ENCODE measurements around the gene NCOA6.

The NCOA6 gene

GRCh38 chr20:34825530-34826362, at the start of gene NCOA6:
Gene NCOA6, minus strand, starts transcription at chr20:34825651. Its CDS starts 43,296 bp downstream, at chr20:34782355.
- peak; percentile 85 for DNase-seq (ENCODE audit: low spot score)

GRCh38 chr20:34874094-34874654, 48.7 kb upstream of the NCOA6 start:
- peak; percentile 86 for DNase-seq (ENCODE audit: low spot score)

- DNase-seq (ENCODE audit: low spot score) = no peak
Measured at GRCh38 chr20:34873583-34874093, 48.2 kb upstream of the NCOA6 start.

GRCh38 chr20:34872622-34873224, 47.3 kb upstream of the NCOA6 start, which contains the start of gene GGT7:
Gene GGT7, minus strand, starts transcription at chr20:34872856. Its CDS starts 41 bp downstream, at chr20:34872815.
- peak; percentile 80 for DNase-seq (ENCODE audit: low spot score)

- peak; percentile 50 for DNase-seq (ENCODE audit: low spot score)
Measured at GRCh38 chr20:34871966-34872621, 46.6 kb upstream of the NCOA6 start.

GRCh38 chr20:34871320-34871926, 46.0 kb upstream of the NCOA6 start:
- DNase-seq (ENCODE audit: low spot score) = peak; percentile 82

- DNase-seq (ENCODE audit: low spot score) = no peak
Measured at GRCh38 chr20:34864216-34864615, 38.8 kb upstream of the NCOA6 start.

GRCh38 chr20:34863421-34863965, 38.0 kb upstream of the NCOA6 start:
- DNase-seq (ENCODE audit: low spot score) = no peak

GRCh38 chr20:34862724-34863123, 37.3 kb upstream of the NCOA6 start:
- no peak for DNase-seq (ENCODE audit: low spot score)

GRCh38 chr20:34861386-34862084, 36.1 kb upstream of the NCOA6 start:
- peak; percentile 75 for DNase-seq (ENCODE audit: low spot score)

GRCh38 chr20:34859826-34860545, 34.5 kb upstream of the NCOA6 start:
- DNase-seq (ENCODE audit: low spot score) = no peak

GRCh38 chr20:34859367-34859766, 33.9 kb upstream of the NCOA6 start:
- DNase-seq (ENCODE audit: low spot score) = no peak

GRCh38 chr20:34852298-34852697, 26.8 kb upstream of the NCOA6 start:
- no peak for DNase-seq (ENCODE audit: low spot score)

GRCh38 chr20:34850969-34851368, 25.5 kb upstream of the NCOA6 start:
- DNase-seq (ENCODE audit: low spot score) = no peak

- DNase-seq (ENCODE audit: low spot score) = no peak
Measured at GRCh38 chr20:34849778-34850177, 24.3 kb upstream of the NCOA6 start.

- DNase-seq (ENCODE audit: low spot score) = no peak
Measured at GRCh38 chr20:34848597-34848996, 23.1 kb upstream of the NCOA6 start.

GRCh38 chr20:34843421-34843820, 18.0 kb upstream of the NCOA6 start:
- no peak for DNase-seq (ENCODE audit: low spot score)

- no peak for DNase-seq (ENCODE audit: low spot score)
Measured at GRCh38 chr20:34842143-34842542, 16.7 kb upstream of the NCOA6 start.

- peak; percentile 68 for DNase-seq (ENCODE audit: low spot score)
Measured at GRCh38 chr20:34834459-34834893, 9.0 kb upstream of the NCOA6 start.

GRCh38 chr20:34831936-34832335, 6.5 kb upstream of the NCOA6 start:
- no peak for DNase-seq (ENCODE audit: low spot score)

Data from cerebellar cortex (tissue), 1 donor.